Stomach (tissue), 4 donors: ENCODE results near the gene ACTA2.

ENCODE experiments used
- EP300 ChIP-seq: sonication (generic); formaldehyde crosslinking; IDR thresholded peaks from one replicate; pipeline ENCODE4 v1.6.1; 2017; ENCODE audit warnings: antibody characterized with exemption
- POLR2A ChIP-seq, 4 donors: fragments of 450-650 bp; IDR thresholded peaks; one replicate each; pipeline ENCODE4 v1.6.1; 2016; ENCODE audit warnings: antibody characterized with exemption in 4 of 4, control low read depth in 2 of 4, mild to moderate bottlenecking in 1 of 4, moderate library complexity in 1 of 4
- POLR2AphosphoS5 ChIP-seq, 3 donors: sonication (generic); formaldehyde crosslinking; IDR thresholded peaks; one replicate each; pipeline ENCODE4 v1.6.1; 2016; ENCODE audit warnings: antibody characterized with exemption in 3 of 3
- TF ChIP-seq, protein P1 (sequence below), 7 experiments: fragments of 450-650 bp in 4 of 7; fragments of 200-600 bp in 3 of 7; sonication (generic) in 3 of 7; IDR thresholded peaks; one replicate each; pipeline ENCODE4 v1.5.1; 2016 to 2019; ENCODE audit warnings: antibody characterized with exemption in 7 of 7, control low read depth in 2 of 7, mild to moderate bottlenecking in 1 of 7

DNA sequence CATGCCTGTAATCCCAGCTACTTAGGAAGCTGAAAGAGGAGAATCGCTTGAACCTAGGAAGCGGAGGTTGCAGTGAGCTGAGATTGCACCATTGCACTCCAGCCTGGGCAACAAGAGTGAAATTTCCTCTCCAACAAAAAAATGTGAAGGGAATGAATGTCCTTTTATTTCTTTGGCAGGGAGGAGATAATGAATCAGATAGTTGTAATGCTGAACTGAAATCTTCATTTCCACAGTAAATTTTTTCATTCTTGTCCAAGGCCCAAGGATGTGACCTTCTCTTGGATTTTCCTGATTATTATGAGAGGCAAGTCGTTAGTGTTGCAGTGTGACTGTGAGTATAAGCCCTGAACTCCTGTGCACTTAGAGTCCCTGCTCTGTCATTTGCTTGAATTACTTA lies 59.0 kb downstream of the ACTA2 start:
- TF ChIP-seq, protein P1, sequence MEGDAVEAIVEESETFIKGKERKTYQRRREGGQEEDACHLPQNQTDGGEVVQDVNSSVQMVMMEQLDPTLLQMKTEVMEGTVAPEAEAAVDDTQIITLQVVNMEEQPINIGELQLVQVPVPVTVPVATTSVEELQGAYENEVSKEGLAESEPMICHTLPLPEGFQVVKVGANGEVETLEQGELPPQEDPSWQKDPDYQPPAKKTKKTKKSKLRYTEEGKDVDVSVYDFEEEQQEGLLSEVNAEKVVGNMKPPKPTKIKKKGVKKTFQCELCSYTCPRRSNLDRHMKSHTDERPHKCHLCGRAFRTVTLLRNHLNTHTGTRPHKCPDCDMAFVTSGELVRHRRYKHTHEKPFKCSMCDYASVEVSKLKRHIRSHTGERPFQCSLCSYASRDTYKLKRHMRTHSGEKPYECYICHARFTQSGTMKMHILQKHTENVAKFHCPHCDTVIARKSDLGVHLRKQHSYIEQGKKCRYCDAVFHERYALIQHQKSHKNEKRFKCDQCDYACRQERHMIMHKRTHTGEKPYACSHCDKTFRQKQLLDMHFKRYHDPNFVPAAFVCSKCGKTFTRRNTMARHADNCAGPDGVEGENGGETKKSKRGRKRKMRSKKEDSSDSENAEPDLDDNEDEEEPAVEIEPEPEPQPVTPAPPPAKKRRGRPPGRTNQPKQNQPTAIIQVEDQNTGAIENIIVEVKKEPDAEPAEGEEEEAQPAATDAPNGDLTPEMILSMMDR (IDR thresholded peaks at IDR 0.05), result no peak
- no peak for TF ChIP-seq POLR2AphosphoS5 (IDR thresholded peaks at IDR 0.05)
- TF ChIP-seq EP300, result no peak
- TF ChIP-seq POLR2A (IDR thresholded peaks at IDR 0.05), result no peak
